Ramos (cell line): ENCODE data around the gene TWIST2.

Experiments
- in situ Hi-C: fragments of 300-500 bp; cut with MboI; formaldehyde crosslinking; loops from one replicate; pipeline ENCODE4 v1.14.3; 2022; ENCODE audit warnings: low sequenced_read_pairs; ENCODE audit not compliant: unreplicated experiment

Gene TWIST2

GRCh38 chr2:238835726-238836301, 12.1 kb upstream of the TWIST2 start:
- in situ Hi-C loops, result no loop called here

- in situ Hi-C loops, result no loop called here
Measured at GRCh38 chr2:238838786-238839327, 9.0 kb upstream of the TWIST2 start.

- in situ Hi-C loops, result no loop called here
Measured at GRCh38 chr2:238839428-238839827, 8.5 kb upstream of the TWIST2 start.

- in situ Hi-C loops, result no loop called here
Measured at GRCh38 chr2:238841542-238842164, 6.2 kb upstream of the TWIST2 start.

- in situ Hi-C loops, result no loop called here
Measured at GRCh38 chr2:238843476-238843875, 4.4 kb upstream of the TWIST2 start.

GRCh38 chr2:238845583-238846377, 2.1 kb upstream of the TWIST2 start:
- in situ Hi-C loops, result no loop called here

- in situ Hi-C loops, result no loop called here
Measured at GRCh38 chr2:238846378-238846627, 1.6 kb upstream of the TWIST2 start.

- in situ Hi-C loops, result no loop called here
Measured at GRCh38 chr2:238846628-238847418, 1.1 kb upstream of the TWIST2 start.

GRCh38 chr2:238847419-238847801, 475 bp upstream of the TWIST2 start:
- in situ Hi-C loops, result no loop called here

GRCh38 chr2:238848691-238848975, 748 bp downstream of the TWIST2 start:
- in situ Hi-C loops, result no loop called here

GRCh38 chr2:238848976-238849853, 1.3 kb downstream of the TWIST2 start:
- in situ Hi-C loops, result no loop called here

- in situ Hi-C loops, result no loop called here
Measured at GRCh38 chr2:238850091-238850490, 2.2 kb downstream of the TWIST2 start.

- in situ Hi-C loops, result no loop called here
Measured at GRCh38 chr2:238851026-238851425, 3.1 kb downstream of the TWIST2 start.

GRCh38 chr2:238851761-238852160, 3.9 kb downstream of the TWIST2 start:
- in situ Hi-C loops, result no loop called here

GRCh38 chr2:238852206-238852869, 4.5 kb downstream of the TWIST2 start:
- in situ Hi-C loops, result no loop called here

- in situ Hi-C loops, result no loop called here
Measured at GRCh38 chr2:238853218-238853617, 5.3 kb downstream of the TWIST2 start.

GRCh38 chr2:238853721-238854120, 5.8 kb downstream of the TWIST2 start:
- in situ Hi-C loops, result no loop called here

- in situ Hi-C loops, result no loop called here
Measured at GRCh38 chr2:238854246-238854645, 6.4 kb downstream of the TWIST2 start.

GRCh38 chr2:238854699-238855229, 6.9 kb downstream of the TWIST2 start:
- in situ Hi-C loops, result no loop called here
